Measurements from ENCODE around the gene ARMC9. TPM values are rescaled to one million over a fixed set of nuclear protein-coding genes. Genes with fewer than 3 reads are reported as not detected.
"Not testable (repeated sequence)": the region's sequence is repeated elsewhere in the genome, so short reads cannot be mapped to it uniquely, and the experiment has no call there.

Gene ARMC9
- total and polyA plus RNA-seq, 8 donors, result 3.7 to 15.0 (median 8.1) TPM

DNA sequence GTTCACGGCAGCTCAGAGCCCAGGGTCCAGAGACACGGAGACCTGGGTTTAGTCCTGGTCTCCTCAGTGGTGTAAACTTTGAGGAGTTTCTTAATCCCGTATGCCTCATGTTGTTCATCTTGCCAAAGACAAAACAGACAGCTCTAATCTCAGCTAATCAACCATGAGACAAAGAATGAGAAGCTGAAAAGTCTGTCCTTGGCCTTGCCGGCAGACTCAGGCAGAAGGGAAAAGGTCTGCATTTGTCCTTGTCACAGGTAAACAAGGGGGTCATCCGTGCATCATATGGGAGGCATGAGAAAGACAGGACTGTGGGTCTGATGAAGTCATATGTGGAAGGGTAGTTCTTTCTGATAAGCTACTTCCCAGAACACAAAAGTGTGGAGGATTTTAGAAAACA, 1.8 kb upstream of the ARMC9 start:
- no peaks in the 10 kb centered on the region for H3K36me3 ChIP-seq
- H3K9me3 ChIP-seq, result no peaks in the 10 kb centered on the region
- intact Hi-C loops (cut with DNase I), result no loop called here
- 65 to 79% methylated on average over 5 of the region's 5 CpGs for WGBS, 2 donors
- H3K27ac ChIP-seq, result no peak overlapping the region
- DNase-seq (no peak), ATAC-seq (no peak), FAIRE-seq (no peak)
- no peaks in the 10 kb centered on the region for H3K27me3 ChIP-seq
- H3K4me3 ChIP-seq, result no peak overlapping the region
- peaks cover 0 to 15% (median 0%) of the 10 kb centered on the region in 3 donors for H3K4me1 ChIP-seq
- TF ChIP-seq, protein P1, sequence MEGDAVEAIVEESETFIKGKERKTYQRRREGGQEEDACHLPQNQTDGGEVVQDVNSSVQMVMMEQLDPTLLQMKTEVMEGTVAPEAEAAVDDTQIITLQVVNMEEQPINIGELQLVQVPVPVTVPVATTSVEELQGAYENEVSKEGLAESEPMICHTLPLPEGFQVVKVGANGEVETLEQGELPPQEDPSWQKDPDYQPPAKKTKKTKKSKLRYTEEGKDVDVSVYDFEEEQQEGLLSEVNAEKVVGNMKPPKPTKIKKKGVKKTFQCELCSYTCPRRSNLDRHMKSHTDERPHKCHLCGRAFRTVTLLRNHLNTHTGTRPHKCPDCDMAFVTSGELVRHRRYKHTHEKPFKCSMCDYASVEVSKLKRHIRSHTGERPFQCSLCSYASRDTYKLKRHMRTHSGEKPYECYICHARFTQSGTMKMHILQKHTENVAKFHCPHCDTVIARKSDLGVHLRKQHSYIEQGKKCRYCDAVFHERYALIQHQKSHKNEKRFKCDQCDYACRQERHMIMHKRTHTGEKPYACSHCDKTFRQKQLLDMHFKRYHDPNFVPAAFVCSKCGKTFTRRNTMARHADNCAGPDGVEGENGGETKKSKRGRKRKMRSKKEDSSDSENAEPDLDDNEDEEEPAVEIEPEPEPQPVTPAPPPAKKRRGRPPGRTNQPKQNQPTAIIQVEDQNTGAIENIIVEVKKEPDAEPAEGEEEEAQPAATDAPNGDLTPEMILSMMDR (IDR thresholded peaks at IDR 0.05), result no peak

DNA sequence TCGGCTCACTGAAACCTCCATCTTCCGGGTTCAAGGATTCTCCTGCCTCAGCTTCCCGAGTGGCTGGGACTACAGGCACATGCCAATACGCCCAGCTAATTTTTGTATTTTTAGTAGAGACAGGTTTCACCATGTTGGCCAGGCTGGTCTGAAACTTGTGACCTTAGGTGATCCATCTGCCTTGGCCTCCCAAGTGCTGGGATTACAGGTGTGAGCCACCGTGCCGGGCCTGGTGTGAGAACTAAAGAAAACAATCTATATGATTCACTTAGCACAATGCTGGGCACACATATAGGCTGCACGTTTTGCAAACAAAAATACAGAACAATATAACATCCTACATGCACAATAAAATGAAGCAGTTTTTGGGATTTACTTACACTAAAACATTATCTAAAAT, 1.2 kb upstream of the ARMC9 start:
- H3K27ac ChIP-seq; H3K36me3 ChIP-seq; ATAC-seq; H3K9me3 ChIP-seq; H3K27me3 ChIP-seq; intact Hi-C loops (cut with DNase I); H3K4me3 ChIP-seq; DNase-seq; FAIRE-seq: not testable (repeated sequence)
- WGBS, 2 donors, result 66 to 80% methylated on average over 7 of the region's 7 CpGs
- H3K4me1 ChIP-seq, result peaks cover 0 to 15% (median 0%) of the 10 kb centered on the region in 3 donors

DNA sequence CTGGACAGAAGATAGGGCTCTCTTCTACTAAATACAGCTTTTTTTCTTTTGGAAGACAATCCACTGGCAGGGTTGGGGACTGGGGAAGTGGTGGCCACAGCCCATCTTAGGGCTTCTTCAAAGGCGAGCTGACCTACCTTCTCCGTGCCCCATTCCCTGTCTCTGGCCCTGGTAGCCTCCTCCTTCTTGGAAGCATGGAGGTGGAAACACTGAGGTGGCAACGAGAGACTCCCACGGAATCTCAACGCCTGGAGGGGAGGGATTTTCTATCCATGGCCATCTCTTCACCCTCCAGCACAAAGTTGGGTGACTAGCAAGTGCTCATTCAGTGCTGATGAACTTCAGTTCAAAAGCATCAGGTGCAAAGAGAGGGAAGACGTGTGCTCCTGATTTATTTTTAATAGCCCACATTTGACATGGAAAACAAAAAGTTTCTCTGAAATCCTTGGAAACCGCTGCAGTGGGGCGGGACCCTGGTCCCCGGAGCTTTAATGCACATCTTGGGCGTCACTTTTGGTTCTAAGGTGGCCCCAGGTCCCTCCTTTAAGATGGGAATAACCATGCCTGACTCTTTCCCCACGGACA, 633 bp upstream of the ARMC9 start:
- Histone ChIP-seq H3K27ac (peak overlapping the region in 2 of 4 donors; percentile 46 to 60), H3K9me3 (no peaks in the 10 kb centered on the region), H3K4me1 (peaks cover 0 to 15% (median 0%) of the 10 kb centered on the region in 3 donors), H3K36me3 (no peaks in the 10 kb centered on the region), H3K27me3 (no peaks in the 10 kb centered on the region), H3K4me3 (peak overlapping the region; percentile 66 to 97 (median 79))
- ATAC-seq (peak in 2 of 4 donors; percentile 2 to 4), FAIRE-seq (no peak), DNase-seq (no peak)
- TF ChIP-seq, protein P1 (IDR thresholded peaks at IDR 0.05), result no peak
- WGBS, 2 donors, result 18 to 23% methylated on average over 11 of the region's 11 CpGs
- intact Hi-C loops (cut with DNase I), result no loop called here

DNA sequence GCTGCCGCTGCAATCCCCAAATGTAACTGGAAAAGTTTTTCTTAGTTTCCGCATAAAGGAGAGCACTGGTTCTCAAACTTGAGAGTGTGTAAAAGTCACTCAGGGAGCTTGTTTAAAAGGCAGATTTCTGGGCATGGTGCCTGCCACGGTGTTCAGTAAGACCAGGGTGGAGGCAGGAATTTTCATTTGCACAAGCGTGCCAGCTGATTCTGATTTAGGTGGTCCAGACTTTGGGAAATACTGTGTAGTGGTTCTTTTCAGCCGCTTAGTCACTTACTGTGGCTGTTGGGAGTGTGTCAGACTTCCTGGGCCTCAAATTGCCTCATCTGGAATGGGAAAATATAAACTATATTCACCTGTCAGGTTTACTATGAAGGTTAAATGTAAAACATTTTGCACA, 788 bp downstream of the ARMC9 start:
- DNase-seq (no peak), FAIRE-seq (no peak), ATAC-seq (peak in 3 of 4 donors; percentile 5 to 17 (median 6))
- no peaks in the 10 kb centered on the region for H3K9me3 ChIP-seq
- TF ChIP-seq, protein P1 (IDR thresholded peaks at IDR 0.05), result no peak
- H3K36me3 ChIP-seq, result no peaks in the 10 kb centered on the region
- intact Hi-C loops (cut with DNase I), result no loop called here
- peaks cover 0 to 15% (median 0%) of the 10 kb centered on the region in 3 donors for H3K4me1 ChIP-seq
- H3K27ac ChIP-seq, result no peak overlapping the region
- 15 to 21% methylated on average over 5 of the region's 5 CpGs for WGBS, 2 donors
- H3K4me3 ChIP-seq, result peak overlapping the region in 3 of 4 donors; percentile 66 to 97 (median 81)
- H3K27me3 ChIP-seq, result no peaks in the 10 kb centered on the region

DNA sequence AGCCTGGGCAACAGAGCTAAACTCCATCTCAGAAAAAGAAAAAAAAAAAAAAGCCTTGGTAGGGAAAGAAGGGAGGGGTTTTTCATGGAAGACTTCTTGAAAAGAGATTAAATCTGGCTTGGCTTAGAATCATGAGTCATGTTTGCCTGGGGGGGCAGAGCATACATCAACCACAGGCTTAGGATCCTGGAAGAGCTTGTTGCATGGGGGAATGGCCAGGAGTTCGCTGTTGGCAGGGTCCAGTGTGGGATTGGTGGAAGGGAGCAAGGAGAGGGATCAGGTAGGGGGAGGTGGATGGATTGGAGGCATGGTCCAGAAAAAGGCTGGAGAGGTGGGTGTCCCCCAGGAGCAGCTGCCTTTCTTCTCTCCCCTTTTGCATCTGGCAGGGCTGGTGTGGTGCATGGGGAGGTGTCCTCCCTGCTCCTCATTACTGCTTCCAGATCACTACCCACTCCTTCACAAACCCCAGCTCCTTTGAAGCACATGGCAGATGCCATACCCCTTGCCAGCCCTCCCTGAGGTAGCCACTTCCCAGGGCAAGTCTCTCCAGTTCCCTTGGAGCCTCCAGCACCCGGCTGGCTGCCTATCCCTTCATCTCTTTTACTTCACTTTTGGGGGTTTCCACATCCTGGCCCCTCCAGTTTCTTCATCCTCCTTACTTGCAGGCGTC, 2.5 kb downstream of the ARMC9 start:
- Histone ChIP-seq H3K27me3 (no peaks in the 10 kb centered on the region), H3K36me3 (no peaks in the 10 kb centered on the region), H3K4me1 (peaks cover 0 to 15% (median 0%) of the 10 kb centered on the region in 3 donors), H3K4me3 (no peak overlapping the region), H3K9me3 (no peaks in the 10 kb centered on the region), H3K27ac (no peak overlapping the region)
- intact Hi-C loops (cut with DNase I), result no loop called here
- FAIRE-seq (no peak), ATAC-seq (no peak), DNase-seq (no peak)
- TF ChIP-seq, protein P1 (IDR thresholded peaks at IDR 0.05), result no peak
- WGBS, 2 donors, result 82 to 95% methylated on average over 3 of the region's 3 CpGs
